ENCODE results near the gene RABGAP1L.

Gene RABGAP1L

DNA sequence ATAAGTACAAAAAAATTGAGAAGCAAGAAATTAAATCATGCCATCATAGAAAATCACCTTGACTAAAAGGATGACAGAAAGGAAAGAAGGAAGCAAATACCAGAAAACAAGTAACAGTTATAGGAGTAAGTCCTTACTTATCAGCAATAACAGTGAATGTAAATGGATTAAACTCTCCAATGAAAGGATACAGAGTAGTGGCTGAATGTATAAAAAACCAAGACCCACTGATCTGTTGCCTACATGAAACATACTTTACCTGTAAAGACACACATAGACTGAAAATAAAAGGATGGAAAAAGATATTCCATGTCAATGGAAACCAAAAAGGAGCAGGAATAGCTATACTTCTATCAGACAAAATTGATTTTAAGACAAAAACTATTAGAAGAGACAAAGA lies 52.2 kb downstream of the RABGAP1L start:
- Mint-ChIP-seq H3K9me3 (peaks cover 24% of the 10 kb centered on the region), H3K27me3 (ENCODE audit: low read depth, poor library complexity) (no peaks in the 10 kb centered on the region), H3K4me1 (no peaks in the 10 kb centered on the region), H3K36me3 (ENCODE audit: low read depth) (peaks cover 10% of the 10 kb centered on the region), H3K4me3 (no peak overlapping the region), H3K27ac (no peak overlapping the region)
- DNase-seq: no peak
- TF ChIP-seq, protein P1, sequence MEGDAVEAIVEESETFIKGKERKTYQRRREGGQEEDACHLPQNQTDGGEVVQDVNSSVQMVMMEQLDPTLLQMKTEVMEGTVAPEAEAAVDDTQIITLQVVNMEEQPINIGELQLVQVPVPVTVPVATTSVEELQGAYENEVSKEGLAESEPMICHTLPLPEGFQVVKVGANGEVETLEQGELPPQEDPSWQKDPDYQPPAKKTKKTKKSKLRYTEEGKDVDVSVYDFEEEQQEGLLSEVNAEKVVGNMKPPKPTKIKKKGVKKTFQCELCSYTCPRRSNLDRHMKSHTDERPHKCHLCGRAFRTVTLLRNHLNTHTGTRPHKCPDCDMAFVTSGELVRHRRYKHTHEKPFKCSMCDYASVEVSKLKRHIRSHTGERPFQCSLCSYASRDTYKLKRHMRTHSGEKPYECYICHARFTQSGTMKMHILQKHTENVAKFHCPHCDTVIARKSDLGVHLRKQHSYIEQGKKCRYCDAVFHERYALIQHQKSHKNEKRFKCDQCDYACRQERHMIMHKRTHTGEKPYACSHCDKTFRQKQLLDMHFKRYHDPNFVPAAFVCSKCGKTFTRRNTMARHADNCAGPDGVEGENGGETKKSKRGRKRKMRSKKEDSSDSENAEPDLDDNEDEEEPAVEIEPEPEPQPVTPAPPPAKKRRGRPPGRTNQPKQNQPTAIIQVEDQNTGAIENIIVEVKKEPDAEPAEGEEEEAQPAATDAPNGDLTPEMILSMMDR (IDR thresholded peaks at IDR 0.05): no peak

DNA sequence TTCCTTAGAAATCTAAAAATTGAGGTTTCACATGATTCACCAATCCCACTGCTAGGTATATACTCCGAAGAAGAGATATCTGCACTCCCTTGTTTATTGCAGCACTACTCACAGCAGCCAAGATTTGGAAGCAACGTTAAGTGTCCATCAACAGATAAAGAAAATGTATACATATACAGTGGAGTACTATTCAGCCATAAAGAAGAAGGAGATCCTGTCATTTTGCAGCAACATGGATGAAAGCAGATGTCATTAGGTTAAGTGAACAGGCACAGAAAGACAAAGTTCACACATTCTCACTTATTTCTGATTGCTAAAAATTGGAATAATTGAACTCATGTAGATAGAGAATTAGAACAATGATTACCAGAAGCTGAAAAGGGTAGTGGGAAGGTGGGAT lies 56.4 kb downstream of the RABGAP1L start:
- Mint-ChIP-seq H3K4me1 (no peaks in the 10 kb centered on the region), H3K9me3 (peaks cover 11% of the 10 kb centered on the region), H3K36me3 (ENCODE audit: low read depth) (no peaks in the 10 kb centered on the region), H3K4me3 (no peak overlapping the region), H3K27ac (no peak overlapping the region), H3K27me3 (ENCODE audit: low read depth, poor library complexity) (no peaks in the 10 kb centered on the region)
- TF ChIP-seq, protein P1 (IDR thresholded peaks at IDR 0.05): no peak
- no peak for DNase-seq

DNA sequence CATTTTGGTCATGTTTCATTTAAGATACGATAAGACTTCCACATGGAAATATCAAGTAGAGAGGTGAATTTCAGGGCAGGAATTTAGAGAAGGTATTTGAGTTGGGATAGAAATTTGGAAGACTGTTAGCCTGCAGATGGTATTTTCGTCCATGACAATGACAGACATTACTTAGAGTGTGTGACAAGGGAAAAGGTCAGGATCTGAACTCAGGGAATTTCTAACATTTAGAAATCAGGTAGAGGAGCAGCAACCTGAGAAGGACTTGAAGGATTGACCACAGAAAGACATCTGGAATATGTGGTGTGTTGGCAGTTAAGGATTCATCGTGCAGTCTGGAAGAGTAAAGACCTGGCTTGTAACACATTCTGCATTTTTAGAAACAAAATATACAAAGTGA lies 57.9 kb downstream of the RABGAP1L start:
- no peak overlapping the region for H3K27ac Mint-ChIP-seq
- no peaks in the 10 kb centered on the region for H3K27me3 Mint-ChIP-seq (ENCODE audit: low read depth, poor library complexity)
- TF ChIP-seq, protein P1 (IDR thresholded peaks at IDR 0.05): no peak
- peaks cover 13% of the 10 kb centered on the region for H3K36me3 Mint-ChIP-seq (ENCODE audit: low read depth)
- H3K9me3 Mint-ChIP-seq: peaks cover 2% of the 10 kb centered on the region
- no peaks in the 10 kb centered on the region for H3K4me1 Mint-ChIP-seq
- no peak overlapping the region for H3K4me3 Mint-ChIP-seq
- no peak for DNase-seq

DNA sequence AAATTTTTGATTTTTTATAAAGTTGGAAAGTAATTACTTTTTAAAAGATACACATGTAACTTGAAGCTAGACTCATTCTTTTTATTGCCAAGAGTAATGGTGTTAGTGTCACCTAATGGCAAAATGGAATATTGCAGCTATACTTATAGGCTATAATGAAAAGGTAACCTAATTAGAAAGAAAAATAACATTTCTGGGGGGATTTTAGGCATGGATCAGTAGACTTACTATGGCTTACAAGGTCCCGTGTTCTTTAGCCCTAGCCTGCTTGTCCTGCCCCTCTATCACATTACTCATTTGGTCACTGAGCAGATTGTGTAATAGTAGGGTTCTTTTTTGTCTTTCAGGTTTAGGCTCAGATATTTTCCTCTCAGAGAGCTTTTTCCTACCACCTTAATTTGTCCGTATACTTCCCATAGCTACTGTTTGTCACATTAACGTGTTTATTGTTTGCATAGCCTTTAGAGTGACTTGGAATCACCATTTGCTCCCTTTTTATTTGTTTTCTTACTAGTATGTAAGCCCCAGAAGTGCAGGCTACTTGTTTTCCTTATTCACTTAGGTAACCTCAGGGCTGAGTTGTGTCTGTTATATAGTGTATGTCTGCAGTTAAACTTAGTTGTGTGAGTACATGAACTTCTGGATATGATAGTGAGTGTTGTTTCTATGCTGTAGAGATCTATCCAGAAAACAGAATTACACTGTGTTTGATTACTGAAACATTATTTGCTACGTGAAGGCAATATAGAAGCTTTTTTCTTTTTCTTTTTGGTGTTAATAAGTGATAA lies 58.7 kb downstream of the RABGAP1L start:
- H3K27me3 Mint-ChIP-seq (ENCODE audit: low read depth, poor library complexity): no peaks in the 10 kb centered on the region
- peaks cover 19% of the 10 kb centered on the region for H3K36me3 Mint-ChIP-seq (ENCODE audit: low read depth)
- peaks cover 7% of the 10 kb centered on the region for H3K9me3 Mint-ChIP-seq
- no peak overlapping the region for H3K27ac Mint-ChIP-seq
- no peak overlapping the region for H3K4me3 Mint-ChIP-seq
- DNase-seq: no peak
- no peaks in the 10 kb centered on the region for H3K4me1 Mint-ChIP-seq
- TF ChIP-seq, protein P1 (IDR thresholded peaks at IDR 0.05): peak; percentile 66

DNA sequence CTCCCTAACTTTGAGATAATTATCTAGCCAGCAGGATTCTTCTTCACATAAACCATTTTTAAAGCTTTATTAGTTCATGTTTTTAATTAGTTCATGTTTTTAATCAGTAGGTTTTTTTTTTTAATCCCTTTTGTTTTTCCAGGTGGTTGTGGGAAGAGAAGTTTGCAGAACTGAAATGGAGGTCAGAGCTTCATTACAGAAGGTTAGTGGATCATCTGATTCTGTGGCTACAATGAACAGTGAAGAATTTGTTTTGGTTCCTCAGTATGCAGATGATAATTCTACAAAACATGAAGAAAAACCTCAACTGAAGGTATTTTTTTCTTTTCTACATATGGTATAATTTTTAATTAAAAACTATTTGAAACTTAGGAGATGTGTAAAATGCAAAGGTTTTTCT lies 59.7 kb downstream of the RABGAP1L start:
- Mint-ChIP-seq H3K4me1 (no peaks in the 10 kb centered on the region), H3K4me3 (no peak overlapping the region), H3K27ac (no peak overlapping the region), H3K36me3 (ENCODE audit: low read depth) (peaks cover 28% of the 10 kb centered on the region), H3K27me3 (ENCODE audit: low read depth, poor library complexity) (no peaks in the 10 kb centered on the region), H3K9me3 (peaks cover 14% of the 10 kb centered on the region)
- no peak for DNase-seq
- TF ChIP-seq, protein P1 (IDR thresholded peaks at IDR 0.05): no peak
